GM18520 (cell line): ENCODE data around the gene ZNF222.

ENCODE experiments used
- ATAC-seq: cut with Tn5 transposase; IDR thresholded peaks from one replicate; pipeline ENCODE4 v1.9.1; 2021; ENCODE audit not compliant: unreplicated experiment

Gene ZNF222

DNA sequence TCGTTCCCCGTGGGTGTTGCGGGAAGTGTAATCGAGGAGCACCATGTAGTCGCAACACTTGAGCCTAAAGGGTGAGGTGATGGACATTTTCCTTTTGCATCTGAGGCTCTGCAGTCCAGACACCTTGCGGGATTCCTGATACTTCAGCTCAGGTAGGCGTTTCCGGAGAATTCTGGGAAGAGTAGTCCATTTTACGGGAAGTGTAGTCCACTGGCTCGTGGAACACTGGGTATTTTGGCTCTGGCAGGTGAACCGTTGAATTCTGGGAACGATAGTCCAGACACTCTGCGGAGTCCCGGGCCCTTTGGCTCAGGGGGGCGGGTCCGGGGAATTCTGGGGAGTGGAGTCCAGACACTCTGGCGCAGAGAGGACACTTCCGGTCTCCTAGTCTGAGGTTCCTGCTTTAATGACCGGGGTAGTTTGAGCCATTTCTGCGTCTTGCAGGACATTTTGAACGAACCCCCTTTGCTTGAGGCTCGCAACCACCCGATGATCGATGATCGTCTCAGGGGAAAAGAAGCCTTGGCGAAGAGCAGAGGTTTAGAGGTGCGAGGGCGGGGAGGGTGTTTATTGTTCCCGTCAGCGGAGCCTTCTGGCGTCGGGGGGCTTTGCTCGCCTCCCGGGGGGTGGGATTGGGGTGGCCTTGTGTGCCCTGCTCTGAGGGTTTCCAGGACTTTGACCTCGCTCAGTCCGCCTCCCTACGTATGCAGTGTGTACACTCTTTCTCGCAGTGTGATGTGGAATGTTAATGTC, 26.6 kb downstream of the ZNF222 start, which contains the start of gene ZNF223:
ZNF223 (plus strand) TSS at position 387 of the 753 bp plus-strand sequence. CDS start 3,141 bp downstream, outside the sequence.
- no peak for ATAC-seq

- ATAC-seq, result no peak
Observed at GRCh38 chr19:44055870-44056269, 30.7 kb downstream of the ZNF222 start.

GRCh38 chr19:44059229-44059628, 34.0 kb downstream of the ZNF222 start:
- ATAC-seq, result no peak

DNA sequence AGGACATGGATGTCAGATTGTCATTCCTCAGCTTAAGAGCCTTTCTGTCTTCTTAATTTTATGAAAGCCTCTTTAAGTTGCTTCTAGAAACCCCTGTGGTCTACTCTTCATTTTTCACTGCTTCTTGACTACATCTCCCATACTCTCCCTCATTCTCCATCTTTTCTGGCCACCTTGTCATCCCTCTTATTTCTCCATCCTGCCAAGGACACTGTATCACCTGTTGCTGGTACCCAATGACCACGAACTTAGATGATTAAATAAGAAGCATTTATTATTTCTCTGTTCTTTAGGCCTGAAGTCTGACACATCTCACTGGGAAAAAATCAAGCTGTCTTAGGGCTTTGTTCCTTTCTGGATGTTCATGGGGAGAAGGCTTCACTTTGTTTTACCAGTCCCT, 35.9 kb downstream of the ZNF222 start:
- no peak for ATAC-seq

DNA sequence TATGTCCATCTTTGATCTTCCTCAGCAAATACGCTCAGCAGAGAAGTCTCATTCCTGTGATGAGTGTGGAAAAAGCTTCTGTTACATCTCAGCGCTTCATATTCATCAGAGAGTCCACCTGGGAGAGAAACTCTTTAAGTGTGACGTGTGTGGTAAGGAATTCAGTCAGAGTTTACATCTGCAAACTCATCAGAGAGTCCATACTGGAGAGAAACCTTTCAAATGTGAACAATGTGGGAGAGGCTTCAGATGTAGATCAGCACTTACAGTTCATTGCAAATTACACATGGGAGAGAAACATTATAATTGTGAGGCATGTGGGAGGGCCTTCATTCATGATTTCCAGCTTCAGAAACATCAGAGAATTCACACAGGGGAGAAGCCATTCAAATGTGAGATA, 41.1 kb downstream of the ZNF222 start:
- no peak for ATAC-seq

- ATAC-seq, result no peak
Observed at GRCh38 chr19:44069415-44069814, 44.2 kb downstream of the ZNF222 start.

GRCh38 chr19:44071824-44072542, 46.8 kb downstream of the ZNF222 start, which contains the start of gene ZNF284:
Gene ZNF284 (plus strand): TSS chr19:44072159. CDS start chr19:44076390, 4,231 bp downstream.
- peak; percentile 83 for ATAC-seq

- ATAC-seq, result no peak
Observed at GRCh38 chr19:44072543-44073401, 47.6 kb downstream of the ZNF222 start.

DNA sequence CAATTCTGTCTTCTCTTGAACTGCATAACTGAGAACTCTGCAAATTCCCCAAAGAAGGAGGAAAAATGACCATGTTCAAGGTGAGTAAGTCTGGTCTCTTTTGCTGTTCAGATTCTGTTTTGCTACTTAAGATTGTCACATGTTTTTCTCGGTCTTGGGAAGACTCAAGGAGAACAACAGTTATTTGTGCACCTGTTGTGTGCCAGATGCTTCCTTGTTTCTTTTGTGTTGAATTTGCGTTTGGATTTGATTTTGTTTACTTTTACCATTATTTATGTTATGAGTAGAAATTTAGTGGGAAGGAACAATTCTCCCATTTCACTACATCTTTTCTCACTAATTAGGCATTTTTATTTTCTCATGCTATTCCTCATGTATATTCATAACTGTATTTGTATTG, 51.1 kb downstream of the ZNF222 start:
- ATAC-seq, result no peak
